HCT116 (cell line): Measurements from ENCODE around the gene RGL4. TPM values are rescaled to one million over a fixed set of nuclear protein-coding genes. Genes with fewer than 3 reads are reported as not detected.

Source experiments
- ATAC-seq: fragments of 200-7000 bp; cut with Tn5 transposase; 2 replicates; pipeline ENCODE4 v1.9.1; 2020; ENCODE audit warnings: mild to moderate bottlenecking, moderate library complexity
- BruUV-seq: library from RNA; stranded (reverse); fragments of 400-500 nt; replicated peaks from 2 replicates; lab custom pipeline; 2021; lab: Mats Ljungman, UMichigan
- CTCF ChIA-PET: fragments of 300-600 bp; sonication (Branson Sonifier 250); formaldehyde crosslinking; loops from one replicate; lab custom pipeline; 2021; ENCODE audit warnings: antibody characterized with exemption; lab: Charles Lee
- POLR2A ChIA-PET: fragments of 300-600, 350-600 bp; sonication (Branson Sonifier 250); formaldehyde crosslinking; loops from one replicate; lab custom pipeline; 2021; ENCODE audit warnings: antibody characterized with exemption; lab: Charles Lee
- RAD21 ChIA-PET, 2 experiments: fragments of 300-600 bp; sonication (Branson Sonifier 250); formaldehyde crosslinking; loops; one replicate each; lab custom pipeline; 2023; ENCODE audit warnings: low total read pairs in 2 of 2; ENCODE audit not compliant: uncharacterized antibody in 2 of 2, unreplicated experiment in 2 of 2, low non-redundant PET in 1 of 2; lab: Charles Lee
- DNase-seq: peaks from one replicate; pipeline ENCODE4 v3.0.0-alpha.2; 2010; ENCODE audit warnings: low read depth, low spot score
- H2AFZ ChIP-seq: fragments of 200-600 bp; shearing (Covaris generic), sonication (generic); 2 replicates; pipeline ENCODE4 v1.6.1; 2017; ENCODE audit warnings: low read depth, mixed run types, mixed read lengths, antibody characterized with exemption, low read length; ENCODE audit not compliant: poor library complexity, severe bottlenecking
- H3K27ac ChIP-seq: 2 replicates; pipeline ENCODE4 v1.5.1; 2012; ENCODE audit warnings: low read depth, low read length
- H3K27me3 ChIP-seq: fragments of 200-600 bp; sonication (generic); 2 replicates; pipeline ENCODE4 v1.6.1; 2016; ENCODE audit warnings: mixed run types, low read length, mixed read lengths; ENCODE audit not compliant: insufficient read depth
- H3K36me3 ChIP-seq, 2 experiments: fragments of 200-500 bp in 1 of 2; fragments of 200-600 bp in 1 of 2; sonication (Bioruptor generic) in 1 of 2; sonication (generic) in 1 of 2; 2 replicates each; pipeline versions ENCODE4 v1.5.1 to v1.6.1; 2014 to 2016; ENCODE audit warnings: low read length in 2 of 2, inconsistent platforms in 1 of 2, mixed read lengths in 1 of 2, mixed run types in 1 of 2; ENCODE audit not compliant: insufficient read depth in 2 of 2, control insufficient read depth in 1 of 2
- H3K4me1 ChIP-seq, 2 experiments: fragments of 200-600 bp in 1 of 2; sonication (generic) in 1 of 2; 2 replicates each; pipeline versions ENCODE4 v1.5.1 to v1.6.1; 2012 to 2017; ENCODE audit warnings: low read length in 2 of 2, inconsistent platforms in 1 of 2, mild to moderate bottlenecking in 1 of 2, mixed read lengths in 1 of 2, mixed run types in 1 of 2, moderate library complexity in 1 of 2; ENCODE audit not compliant: insufficient read depth in 2 of 2, control insufficient read depth in 1 of 2
- H3K4me2 ChIP-seq: fragments of 200-600 bp; sonication (generic); 2 replicates; pipeline ENCODE4 v1.6.1; 2017; ENCODE audit warnings: mixed run types, low read length, mixed read lengths
- H3K4me3 ChIP-seq, 2 experiments: fragments of 200-600 bp in 1 of 2; sonication (generic) in 1 of 2; replicated peaks in 1 of 2; 2 replicates each; pipeline ENCODE4 v1.5.1; 2011 to 2016; ENCODE audit warnings: low read length in 2 of 2, control low read depth in 1 of 2, low read depth in 1 of 2, mild to moderate bottlenecking in 1 of 2, mixed read lengths in 1 of 2, mixed run types in 1 of 2
- H3K79me2 ChIP-seq: fragments of 200-600 bp; sonication (generic); 2 replicates; pipeline ENCODE4 v1.6.1; 2017; ENCODE audit warnings: mild to moderate bottlenecking, mixed run types, low read length, moderate library complexity, mixed read lengths; ENCODE audit not compliant: insufficient read depth
- H3K9ac ChIP-seq: fragments of 200-600 bp; sonication (generic); 2 replicates; pipeline ENCODE4 v1.6.1; 2016; ENCODE audit warnings: low read length, mixed read lengths
- H3K9me2 ChIP-seq: fragments of 200-600 bp; sonication (generic), shearing (Covaris generic); 2 replicates; pipeline ENCODE4 v1.6.1; 2017; ENCODE audit warnings: mixed run types, mild to moderate bottlenecking, moderate library complexity; ENCODE audit not compliant: insufficient read depth
- H3K9me3 ChIP-seq, 2 experiments: fragments of 200-500 bp in 1 of 2; fragments of 200-600 bp in 1 of 2; sonication (Bioruptor generic) in 1 of 2; sonication (generic) in 1 of 2; 2 replicates each; pipeline ENCODE4 v1.6.1; 2014 to 2017; ENCODE audit warnings: low read length in 2 of 2, mixed read lengths in 2 of 2, inconsistent platforms in 1 of 2, low read depth in 1 of 2, mild to moderate bottlenecking in 1 of 2, mixed run types in 1 of 2, moderate library complexity in 1 of 2; ENCODE audit not compliant: control insufficient read depth in 1 of 2, insufficient read depth in 1 of 2
- H4K20me1 ChIP-seq: fragments of 200-600 bp; sonication (generic), shearing (Covaris generic); 2 replicates; pipeline ENCODE4 v1.6.1; 2017; ENCODE audit warnings: mixed run types, mild to moderate bottlenecking, moderate library complexity; ENCODE audit not compliant: insufficient read depth
- ATF3 ChIP-seq: IDR thresholded peaks from 2 replicates; pipeline ENCODE4 v1.6.1; 2012
- CBX3 ChIP-seq: IDR thresholded peaks from 2 replicates; pipeline ENCODE4 v1.6.1; 2012; ENCODE audit warnings: low read depth
- CTCF ChIP-seq, 3 experiments: fragments of 200-600 bp in 1 of 3; sonication (generic) in 1 of 3; IDR thresholded peaks in 2 of 3; conservative IDR thresholded peaks in 1 of 3; 2 replicates each; pipeline ENCODE4 v1.5.1; 2012 to 2017; ENCODE audit warnings: low read depth in 2 of 3, low read length in 2 of 3, antibody characterized with exemption in 1 of 3, borderline replicate concordance in 1 of 3, control low read depth in 1 of 3, mild to moderate bottlenecking in 1 of 3, mixed read lengths in 1 of 3, mixed run types in 1 of 3, moderate library complexity in 1 of 3; ENCODE audit not compliant: insufficient read depth in 1 of 3
- EGR1 ChIP-seq: IDR thresholded peaks from 2 replicates; pipeline ENCODE4 v1.6.1; 2012; ENCODE audit warnings: low read depth
- EZH2 ChIP-seq: fragments of 200-600 bp; sonication (generic); IDR thresholded peaks from 2 replicates; pipeline ENCODE4 v1.6.1; 2017; ENCODE audit warnings: antibody characterized with exemption, mixed run types
- EZH2phosphoT487 ChIP-seq: fragments of 200-600 bp; IDR thresholded peaks from 2 replicates; pipeline ENCODE4 v1.6.1; 2018; ENCODE audit warnings: antibody characterized with exemption, borderline replicate concordance
- MAX ChIP-seq: IDR thresholded peaks from 2 replicates; pipeline ENCODE4 v1.6.1; 2012
- POLR2AphosphoS5 ChIP-seq: IDR thresholded peaks from 2 replicates; pipeline ENCODE4 v1.6.1; 2011; ENCODE audit warnings: mild to moderate bottlenecking, low read depth, low read length, moderate library complexity
- RAD21 ChIP-seq: IDR thresholded peaks from 2 replicates; pipeline ENCODE4 v1.6.1; 2012; ENCODE audit warnings: low read depth, mild to moderate bottlenecking
- REST ChIP-seq: IDR thresholded peaks from 2 replicates; pipeline ENCODE4 v1.6.1; 2012; ENCODE audit warnings: low read depth
- SIN3A ChIP-seq: IDR thresholded peaks from 2 replicates; pipeline ENCODE4 v1.6.1; 2012; ENCODE audit warnings: low read depth
- TCF7L2 ChIP-seq: IDR thresholded peaks from 2 replicates; pipeline ENCODE4 v1.7.0; 2011; ENCODE audit warnings: borderline replicate concordance, inconsistent platforms; ENCODE audit not compliant: insufficient read depth, insufficient read length; ENCODE audit errors: extremely low read depth
- YY1 ChIP-seq: IDR thresholded peaks from 2 replicates; pipeline ENCODE4 v1.6.1; 2011; ENCODE audit warnings: low read length, low read depth, moderate library complexity, mild to moderate bottlenecking; ENCODE audit not compliant: insufficient replicate concordance; ENCODE audit errors: extremely low read depth
- ZNF274 ChIP-seq: fragments of 200-500 bp; sonication (Bioruptor generic); IDR thresholded peaks from 2 replicates; pipeline ENCODE4 v1.6.1; 2014; ENCODE audit warnings: mild to moderate bottlenecking, low read depth, low read length, inconsistent platforms
- intact Hi-C: fragments of 100-400 bp; cut with micrococcal nuclease; formaldehyde crosslinking; loops from 2 replicates; pipeline ENCODE4 v1.10.0; 2022
- total RNA-seq: library from RNA; stranded (reverse); gene quantifications from one replicate; pipeline ENCODE4 v1.2.1, GENCODE V29; 2021; ENCODE audit not compliant: unreplicated experiment

RGL4 gene
- total RNA-seq, 1 experiment from 2014 or later = not detected

GRCh38 chr22:23695571-23696325, 4.9 kb downstream of the RGL4 start (continued):
- TF ChIP-seq CTCF (IDR thresholded peaks at IDR 0.05 in 2 of 3, conservative IDR thresholded peaks at IDR 0.05 in 1 of 3; ENCODE audit: borderline replicate concordance in 1 of 3, insufficient read depth in 1 of 3, low read depth in 2 of 3, low read length in 2 of 3) = no peak
- no peak for TF ChIP-seq CBX3
- no peak for TF ChIP-seq ZNF274

- H3K79me2 ChIP-seq = peaks cover 7% of the 10 kb centered on the region; the same call in 1 of the 2 replicates
- H3K36me3 ChIP-seq = peaks cover 5 to 8% of the 10 kb centered on the region in 2 experiments; a peak in 3 of 4 replicates
- RAD21 ChIA-PET = no interaction called here
- H3K9me3 ChIP-seq = no peaks in the 10 kb centered on the region
- H3K9me2 ChIP-seq = no peaks in the 10 kb centered on the region
- H3K4me3 ChIP-seq = no peak overlapping the region
- no peak overlapping the region for H3K9ac ChIP-seq
- no peaks in the 10 kb centered on the region for H3K27me3 ChIP-seq
- H4K20me1 ChIP-seq = no peaks in the 10 kb centered on the region
- no peak overlapping the region for H3K4me2 ChIP-seq
- CTCF ChIA-PET = no interaction called here
- no peak for ATAC-seq
- no peak overlapping the region for H2AFZ ChIP-seq
- no peak overlapping the region for H3K27ac ChIP-seq
- no TSS peak for BruUV-seq
- no peaks in the 10 kb centered on the region for H3K4me1 ChIP-seq
- POLR2A ChIA-PET = no interaction called here
- no peak for DNase-seq
- intact Hi-C loops = no loop called here
- TF ChIP-seq SIN3A (no peak), RAD21 (no peak), POLR2AphosphoS5 (no peak), EZH2 (no peak), EZH2phosphoT487 (no peak), TCF7L2 (no peak), MAX (no peak), EGR1 (no peak), CBX3 (no peak), ATF3 (no peak), YY1 (no peak), ZNF274 (no peak), REST (no peak), CTCF (IDR thresholded peaks at IDR 0.05 in 2 of 3, conservative IDR thresholded peaks at IDR 0.05 in 1 of 3; ENCODE audit: borderline replicate concordance in 1 of 3, insufficient read depth in 1 of 3, low read depth in 2 of 3, low read length in 2 of 3) (no peak)
Observed at GRCh38 chr22:23696326-23696851, 5.6 kb downstream of the RGL4 start.
